HCT116 (cell line): ENCODE measurements around the gene TMEM54. TPM values are rescaled to one million over a fixed set of nuclear protein-coding genes. Genes with fewer than 3 reads are reported as not detected.

Experiments used
- ATAC-seq: fragments of 200-7000 bp; cut with Tn5 transposase; 2 replicates; pipeline ENCODE4 v1.9.1; 2020; ENCODE audit warnings: mild to moderate bottlenecking, moderate library complexity
- BruUV-seq: library from RNA; stranded (reverse); fragments of 400-500 nt; replicated peaks from 2 replicates; lab custom pipeline; 2021; lab: Mats Ljungman, UMichigan
- CTCF ChIA-PET: fragments of 300-600 bp; sonication (Branson Sonifier 250); formaldehyde crosslinking; loops from one replicate; lab custom pipeline; 2021; ENCODE audit warnings: antibody characterized with exemption; lab: Charles Lee
- POLR2A ChIA-PET: fragments of 300-600, 350-600 bp; sonication (Branson Sonifier 250); formaldehyde crosslinking; loops from one replicate; lab custom pipeline; 2021; ENCODE audit warnings: antibody characterized with exemption; lab: Charles Lee
- RAD21 ChIA-PET, 2 experiments: fragments of 300-600 bp; sonication (Branson Sonifier 250); formaldehyde crosslinking; loops; one replicate each; lab custom pipeline; 2023; ENCODE audit warnings: low total read pairs in 2 of 2; ENCODE audit not compliant: uncharacterized antibody in 2 of 2, unreplicated experiment in 2 of 2, low non-redundant PET in 1 of 2; lab: Charles Lee
- DNase-seq: peaks from one replicate; pipeline ENCODE4 v3.0.0-alpha.2; 2010; ENCODE audit warnings: low read depth, low spot score
- H2AFZ ChIP-seq: fragments of 200-600 bp; shearing (Covaris generic), sonication (generic); 2 replicates; pipeline ENCODE4 v1.6.1; 2017; ENCODE audit warnings: low read depth, mixed run types, mixed read lengths, antibody characterized with exemption, low read length; ENCODE audit not compliant: poor library complexity, severe bottlenecking
- H3K27ac ChIP-seq: 2 replicates; pipeline ENCODE4 v1.5.1; 2012; ENCODE audit warnings: low read depth, low read length
- H3K27me3 ChIP-seq: fragments of 200-600 bp; sonication (generic); 2 replicates; pipeline ENCODE4 v1.6.1; 2016; ENCODE audit warnings: mixed run types, low read length, mixed read lengths; ENCODE audit not compliant: insufficient read depth
- H3K36me3 ChIP-seq, 2 experiments: fragments of 200-500 bp in 1 of 2; fragments of 200-600 bp in 1 of 2; sonication (Bioruptor generic) in 1 of 2; sonication (generic) in 1 of 2; 2 replicates each; pipeline versions ENCODE4 v1.5.1 to v1.6.1; 2014 to 2016; ENCODE audit warnings: low read length in 2 of 2, inconsistent platforms in 1 of 2, mixed read lengths in 1 of 2, mixed run types in 1 of 2; ENCODE audit not compliant: insufficient read depth in 2 of 2, control insufficient read depth in 1 of 2
- H3K4me1 ChIP-seq, 2 experiments: fragments of 200-600 bp in 1 of 2; sonication (generic) in 1 of 2; 2 replicates each; pipeline versions ENCODE4 v1.5.1 to v1.6.1; 2012 to 2017; ENCODE audit warnings: low read length in 2 of 2, inconsistent platforms in 1 of 2, mild to moderate bottlenecking in 1 of 2, mixed read lengths in 1 of 2, mixed run types in 1 of 2, moderate library complexity in 1 of 2; ENCODE audit not compliant: insufficient read depth in 2 of 2, control insufficient read depth in 1 of 2
- H3K4me2 ChIP-seq: fragments of 200-600 bp; sonication (generic); 2 replicates; pipeline ENCODE4 v1.6.1; 2017; ENCODE audit warnings: mixed run types, low read length, mixed read lengths
- H3K4me3 ChIP-seq, 2 experiments: fragments of 200-600 bp in 1 of 2; sonication (generic) in 1 of 2; replicated peaks in 1 of 2; 2 replicates each; pipeline ENCODE4 v1.5.1; 2011 to 2016; ENCODE audit warnings: low read length in 2 of 2, control low read depth in 1 of 2, low read depth in 1 of 2, mild to moderate bottlenecking in 1 of 2, mixed read lengths in 1 of 2, mixed run types in 1 of 2
- H3K79me2 ChIP-seq: fragments of 200-600 bp; sonication (generic); 2 replicates; pipeline ENCODE4 v1.6.1; 2017; ENCODE audit warnings: mild to moderate bottlenecking, mixed run types, low read length, moderate library complexity, mixed read lengths; ENCODE audit not compliant: insufficient read depth
- H3K9ac ChIP-seq: fragments of 200-600 bp; sonication (generic); 2 replicates; pipeline ENCODE4 v1.6.1; 2016; ENCODE audit warnings: low read length, mixed read lengths
- H3K9me2 ChIP-seq: fragments of 200-600 bp; sonication (generic), shearing (Covaris generic); 2 replicates; pipeline ENCODE4 v1.6.1; 2017; ENCODE audit warnings: mixed run types, mild to moderate bottlenecking, moderate library complexity; ENCODE audit not compliant: insufficient read depth
- H3K9me3 ChIP-seq, 2 experiments: fragments of 200-500 bp in 1 of 2; fragments of 200-600 bp in 1 of 2; sonication (Bioruptor generic) in 1 of 2; sonication (generic) in 1 of 2; 2 replicates each; pipeline ENCODE4 v1.6.1; 2014 to 2017; ENCODE audit warnings: low read length in 2 of 2, mixed read lengths in 2 of 2, inconsistent platforms in 1 of 2, low read depth in 1 of 2, mild to moderate bottlenecking in 1 of 2, mixed run types in 1 of 2, moderate library complexity in 1 of 2; ENCODE audit not compliant: control insufficient read depth in 1 of 2, insufficient read depth in 1 of 2
- H4K20me1 ChIP-seq: fragments of 200-600 bp; sonication (generic), shearing (Covaris generic); 2 replicates; pipeline ENCODE4 v1.6.1; 2017; ENCODE audit warnings: mixed run types, mild to moderate bottlenecking, moderate library complexity; ENCODE audit not compliant: insufficient read depth
- ATF3 ChIP-seq: IDR thresholded peaks from 2 replicates; pipeline ENCODE4 v1.6.1; 2012
- CBX3 ChIP-seq: IDR thresholded peaks from 2 replicates; pipeline ENCODE4 v1.6.1; 2012; ENCODE audit warnings: low read depth
- CEBPB ChIP-seq: IDR thresholded peaks from 2 replicates; pipeline ENCODE4 v1.6.1; 2012; ENCODE audit warnings: low read depth
- EGR1 ChIP-seq: IDR thresholded peaks from 2 replicates; pipeline ENCODE4 v1.6.1; 2012; ENCODE audit warnings: low read depth
- ELF1 ChIP-seq: IDR thresholded peaks from 2 replicates; pipeline ENCODE4 v1.6.1; 2012; ENCODE audit warnings: low read depth, borderline replicate concordance
- EZH2 ChIP-seq: fragments of 200-600 bp; sonication (generic); IDR thresholded peaks from 2 replicates; pipeline ENCODE4 v1.6.1; 2017; ENCODE audit warnings: antibody characterized with exemption, mixed run types
- EZH2phosphoT487 ChIP-seq: fragments of 200-600 bp; IDR thresholded peaks from 2 replicates; pipeline ENCODE4 v1.6.1; 2018; ENCODE audit warnings: antibody characterized with exemption, borderline replicate concordance
- JUND ChIP-seq: IDR thresholded peaks from 2 replicates; pipeline ENCODE4 v1.6.1; 2012
- POLR2A ChIP-seq: IDR thresholded peaks from 2 replicates; pipeline ENCODE4 v1.7.0; 2011; ENCODE audit warnings: borderline replicate concordance; ENCODE audit not compliant: insufficient read depth, insufficient read length; ENCODE audit errors: extremely low read depth
- POLR2AphosphoS5 ChIP-seq: IDR thresholded peaks from 2 replicates; pipeline ENCODE4 v1.6.1; 2011; ENCODE audit warnings: mild to moderate bottlenecking, low read depth, low read length, moderate library complexity
- RAD21 ChIP-seq: IDR thresholded peaks from 2 replicates; pipeline ENCODE4 v1.6.1; 2012; ENCODE audit warnings: low read depth, mild to moderate bottlenecking
- SIN3A ChIP-seq: IDR thresholded peaks from 2 replicates; pipeline ENCODE4 v1.6.1; 2012; ENCODE audit warnings: low read depth
- SP1 ChIP-seq: IDR thresholded peaks from 2 replicates; pipeline ENCODE4 v1.6.1; 2012; ENCODE audit warnings: low read depth
- ZBTB33 ChIP-seq: IDR thresholded peaks from 2 replicates; pipeline ENCODE4 v1.6.1; 2011; ENCODE audit warnings: mild to moderate bottlenecking, low read length, moderate library complexity; ENCODE audit not compliant: insufficient replicate concordance; ENCODE audit errors: extremely low read depth
- ZFX ChIP-seq: fragments of 450-650 bp; IDR thresholded peaks from 2 replicates; pipeline ENCODE4 v1.6.1; 2017
- ZNF274 ChIP-seq: fragments of 200-500 bp; sonication (Bioruptor generic); IDR thresholded peaks from 2 replicates; pipeline ENCODE4 v1.6.1; 2014; ENCODE audit warnings: mild to moderate bottlenecking, low read depth, low read length, inconsistent platforms
- intact Hi-C: fragments of 100-400 bp; cut with micrococcal nuclease; formaldehyde crosslinking; loops from 2 replicates; pipeline ENCODE4 v1.10.0; 2022
- total RNA-seq: library from RNA; stranded (reverse); gene quantifications from one replicate; pipeline ENCODE4 v1.2.1, GENCODE V29; 2021; ENCODE audit not compliant: unreplicated experiment

The TMEM54 gene
- total RNA-seq, 1 experiment from 2014 or later = 121 TPM

GRCh38 chr1:32928715-32929114 is 27.5 kb upstream of the TMEM54 start:
- Histone ChIP-seq H3K27ac (no peak overlapping the region), H3K4me2 (no peak overlapping the region), H3K4me1 (peaks cover 3% of the 10 kb centered on the region in 2 experiments; a peak in 3 of 4 replicates), H4K20me1 (no peaks in the 10 kb centered on the region), H3K4me3 (no peak overlapping the region), H3K36me3 (no peaks in the 10 kb centered on the region), H2AFZ (no peak overlapping the region), H3K79me2 (no peaks in the 10 kb centered on the region), H3K9me2 (no peaks in the 10 kb centered on the region), H3K9ac (no peak overlapping the region), H3K9me3 (no peaks in the 10 kb centered on the region), H3K27me3 (no peaks in the 10 kb centered on the region)
- ChIA-PET RAD21 (no interaction called here), CTCF (no interaction called here), POLR2A (no interaction called here)
- ATAC-seq = no peak
- no peak for DNase-seq
- intact Hi-C loops = no loop called here
- TF ChIP-seq ATF3 (no peak), POLR2AphosphoS5 (no peak), SIN3A (no peak), JUND (no peak), POLR2A (no peak), RAD21 (no peak), ZBTB33 (no peak), SP1 (no peak)
- BruUV-seq = no TSS peak

GRCh38 chr1:32928285-32928684 is 27.1 kb upstream of the TMEM54 start:
- Histone ChIP-seq H3K36me3 (no peaks in the 10 kb centered on the region), H3K4me1 (no peaks in the 10 kb centered on the region; a peak in 1 of 4 replicates), H3K9me2 (no peaks in the 10 kb centered on the region), H3K4me3 (no peak overlapping the region)
- no peak for TF ChIP-seq CEBPB
- TF ChIP-seq SP1 = no peak
- TF ChIP-seq POLR2AphosphoS5 = no peak
- TF ChIP-seq POLR2A = no peak
- no peak for TF ChIP-seq EGR1
- TF ChIP-seq CBX3 = no peak
- TF ChIP-seq ATF3 = no peak
- TF ChIP-seq ZNF274 = no peak
- no peak for TF ChIP-seq EZH2
- no peak for TF ChIP-seq ELF1
- TF ChIP-seq EZH2phosphoT487 = no peak
- no peak for TF ChIP-seq ZBTB33
- TF ChIP-seq SIN3A = no peak
- TF ChIP-seq ZFX = no peak
- TF ChIP-seq, all 23 proteins: peak for 0
- no peak overlapping the region for H3K27ac ChIP-seq
- intact Hi-C loops = no loop called here
- H3K4me2 ChIP-seq = no peak overlapping the region
- CTCF ChIA-PET = no interaction called here
- RAD21 ChIA-PET = no interaction called here
- H3K9me3 ChIP-seq = no peaks in the 10 kb centered on the region
- POLR2A ChIA-PET = no interaction called here
- no peaks in the 10 kb centered on the region for H3K27me3 ChIP-seq
- no peaks in the 10 kb centered on the region for H4K20me1 ChIP-seq
- H3K9ac ChIP-seq = no peak overlapping the region
- no peak for DNase-seq
- H2AFZ ChIP-seq = no peak overlapping the region
- H3K79me2 ChIP-seq = no peaks in the 10 kb centered on the region
- BruUV-seq = no TSS peak
- ATAC-seq = no peak
